HEK293T (cell line): ENCODE data around the gene VTN.

ENCODE experiments used
- ARNT ChIP-seq: fragments of 450-650 bp; IDR thresholded peaks from 2 replicates; pipeline ENCODE4 v1.6.1; 2017; ENCODE audit warnings: mild to moderate bottlenecking
- BHLHE40 ChIP-seq: fragments of 450-650 bp; IDR thresholded peaks from 2 replicates; pipeline ENCODE4 v1.6.1; 2016; ENCODE audit warnings: mild to moderate bottlenecking, moderate library complexity, borderline replicate concordance
- CTBP1 ChIP-seq: fragments of 450-650 bp; IDR thresholded peaks from 2 replicates; pipeline ENCODE4 v1.6.1; 2016; ENCODE audit warnings: borderline replicate concordance
- ELF4 ChIP-seq: fragments of 450-650 bp; IDR thresholded peaks from 2 replicates; pipeline ENCODE4 v1.6.1; 2017; ENCODE audit warnings: antibody characterized with exemption
- FOXK2 ChIP-seq: fragments of 450-650 bp; IDR thresholded peaks from 2 replicates; pipeline ENCODE4 v1.6.1; 2016; ENCODE audit warnings: mild to moderate bottlenecking
- FOXM1 ChIP-seq: fragments of 450-650 bp; IDR thresholded peaks from 2 replicates; pipeline ENCODE4 v1.6.1; 2017; ENCODE audit warnings: mild to moderate bottlenecking, borderline replicate concordance
- HDGF ChIP-seq: fragments of 450-650 bp; IDR thresholded peaks from 2 replicates; pipeline ENCODE4 v1.6.1; 2017; ENCODE audit warnings: antibody characterized with exemption, borderline replicate concordance
- L3MBTL2 ChIP-seq: fragments of 450-650 bp; conservative IDR thresholded peaks from 2 replicates; pipeline ENCODE4 v1.6.1; 2016; ENCODE audit warnings: mild to moderate bottlenecking
- NFRKB ChIP-seq: fragments of 450-650 bp; IDR thresholded peaks from 2 replicates; pipeline ENCODE4 v1.6.1; 2016; ENCODE audit warnings: mild to moderate bottlenecking, moderate library complexity
- PKNOX1 ChIP-seq: fragments of 450-650 bp; IDR thresholded peaks from 2 replicates; pipeline ENCODE4 v1.6.1; 2016
- SP1 ChIP-seq: fragments of 450-650 bp; IDR thresholded peaks from 2 replicates; pipeline ENCODE4 v1.6.1; 2017
- SUZ12 ChIP-seq: fragments of 450-650 bp; IDR thresholded peaks from 2 replicates; pipeline ENCODE4 v1.6.1; 2016; ENCODE audit warnings: mild to moderate bottlenecking
- TARDBP ChIP-seq: fragments of 450-650 bp; IDR thresholded peaks from 2 replicates; pipeline ENCODE4 v1.6.1; 2016
- ZNF384 ChIP-seq: fragments of 450-650 bp; IDR thresholded peaks from 2 replicates; pipeline ENCODE4 v1.6.1; 2016

- TF ChIP-seq CTBP1 (no peak), TARDBP (no peak), SUZ12 (no peak), NFRKB (no peak), BHLHE40 (no peak), ELF4 (no peak), L3MBTL2 (no peak), ZNF384 (no peak), ARNT (no peak), FOXK2 (no peak), FOXM1 (no peak), PKNOX1 (no peak), SP1 (no peak), HDGF (no peak)
Measured at GRCh38 chr17:28385406-28385805, 15.3 kb upstream of the VTN start.
